ENCODE measurements around the gene PCDH15. TPM values are rescaled to one million over a fixed set of nuclear protein-coding genes. Genes with fewer than 3 reads are reported as not detected.

The PCDH15 gene
- total and polyA plus RNA-seq, 2 of the 13 experiments (the other 11 are each of a cell fraction or from before 2014, with no cell fraction given), result not detected

DNA sequence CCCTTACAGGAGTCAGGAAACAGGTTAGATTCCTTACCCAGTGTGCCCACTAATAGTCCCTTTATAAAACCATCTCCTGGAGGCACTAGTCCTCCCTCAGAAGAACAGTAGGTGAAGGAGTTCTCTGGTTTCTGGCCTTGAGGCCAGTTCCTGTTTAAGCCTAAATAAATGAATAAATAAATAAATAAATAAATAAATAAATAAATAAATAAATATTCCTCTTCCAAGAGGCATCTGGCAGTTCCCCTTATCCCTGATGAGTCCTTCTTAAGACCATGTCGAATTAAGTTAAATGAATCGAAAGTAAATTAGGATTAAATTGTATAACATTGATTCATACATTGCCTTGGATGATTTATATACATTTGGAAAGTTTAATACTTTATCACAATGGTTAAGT lies 223.3 kb downstream of the PCDH15 start:
- intact Hi-C loops (cut with micrococcal nuclease; ENCODE audit: unreplicated experiment), result no loop called here
- POLR2A ChIA-PET, result no interaction called here

More for the DNA sequence above, 223.3 kb downstream of the PCDH15 start:
- H3K36me3 ChIP-seq (replicated peaks in 1 of 2; ENCODE audit: control insufficient read depth in 1 of 2, insufficient read depth in 2 of 2, low read length in 2 of 2), result no peaks in the 10 kb centered on the region
- no TSS peak for BruUV-seq (replicated peaks)
- ATAC-seq (no peak), DNase-seq (ENCODE audit: low spot score) (no peak), FAIRE-seq (no peak)
- CTCF ChIA-PET (ENCODE audit: low intra/inter-chr PET ratio, low total read pairs), result no interaction called here
- H3K4me1 ChIP-seq (ENCODE audit: insufficient read depth, low read length), result no peaks in the 10 kb centered on the region
- TF ChIP-seq ZFAT (CRISPR knock-in tag; conservative IDR thresholded peaks at IDR 0.05) (no peak), ZNF766 (CRISPR knock-in tag; IDR thresholded peaks at IDR 0.05; ENCODE audit: borderline replicate concordance) (no peak), ZNF547 (CRISPR knock-in tag; IDR thresholded peaks at IDR 0.05) (no peak), BORCS8-MEF2B (CRISPR knock-in tag; IDR thresholded peaks at IDR 0.05) (no peak)
- TF ChIP-seq, protein P1, sequence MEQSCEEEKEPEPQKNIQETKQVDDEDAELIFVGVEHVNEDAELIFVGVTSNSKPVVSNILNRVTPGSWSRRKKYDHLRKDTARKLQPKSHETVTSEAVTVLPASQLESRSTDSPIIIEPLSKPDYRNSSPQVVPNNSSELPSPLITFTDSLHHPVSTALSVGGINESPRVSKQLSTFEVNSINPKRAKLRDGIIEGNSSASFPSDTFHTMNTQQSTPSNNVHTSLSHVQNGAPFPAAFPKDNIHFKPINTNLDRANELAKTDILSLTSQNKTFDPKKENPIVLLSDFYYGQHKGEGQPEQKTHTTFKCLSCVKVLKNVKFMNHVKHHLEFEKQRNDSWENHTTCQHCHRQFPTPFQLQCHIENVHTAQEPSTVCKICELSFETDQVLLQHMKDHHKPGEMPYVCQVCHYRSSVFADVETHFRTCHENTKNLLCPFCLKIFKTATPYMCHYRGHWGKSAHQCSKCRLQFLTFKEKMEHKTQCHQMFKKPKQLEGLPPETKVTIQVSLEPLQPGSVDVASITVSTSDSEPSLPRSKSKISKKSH (CRISPR knock-in tag; IDR thresholded peaks at IDR 0.05; ENCODE audit: borderline replicate concordance), result no peak
- TF ChIP-seq, protein P2, sequence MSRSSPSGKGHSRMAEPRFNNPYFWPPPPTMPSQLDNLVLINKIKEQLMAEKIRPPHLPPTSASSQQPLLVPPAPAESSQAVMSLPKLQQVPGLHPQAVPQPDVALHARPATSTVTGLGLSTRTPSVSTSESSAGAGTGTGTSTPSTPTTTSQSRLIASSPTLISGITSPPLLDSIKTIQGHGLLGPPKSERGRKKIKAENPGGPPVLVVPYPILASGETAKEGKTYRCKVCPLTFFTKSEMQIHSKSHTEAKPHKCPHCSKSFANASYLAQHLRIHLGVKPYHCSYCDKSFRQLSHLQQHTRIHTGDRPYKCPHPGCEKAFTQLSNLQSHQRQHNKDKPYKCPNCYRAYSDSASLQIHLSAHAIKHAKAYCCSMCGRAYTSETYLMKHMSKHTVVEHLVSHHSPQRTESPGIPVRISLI (CRISPR knock-in tag; IDR thresholded peaks at IDR 0.05; ENCODE audit: borderline replicate concordance), result no peak
- TF ChIP-seq, protein P3, sequence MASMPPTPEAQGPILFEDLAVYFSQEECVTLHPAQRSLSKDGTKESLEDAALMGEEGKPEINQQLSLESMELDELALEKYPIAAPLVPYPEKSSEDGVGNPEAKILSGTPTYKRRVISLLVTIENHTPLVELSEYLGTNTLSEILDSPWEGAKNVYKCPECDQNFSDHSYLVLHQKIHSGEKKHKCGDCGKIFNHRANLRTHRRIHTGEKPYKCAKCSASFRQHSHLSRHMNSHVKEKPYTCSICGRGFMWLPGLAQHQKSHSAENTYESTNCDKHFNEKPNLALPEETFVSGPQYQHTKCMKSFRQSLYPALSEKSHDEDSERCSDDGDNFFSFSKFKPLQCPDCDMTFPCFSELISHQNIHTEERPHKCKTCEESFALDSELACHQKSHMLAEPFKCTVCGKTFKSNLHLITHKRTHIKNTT (CRISPR knock-in tag; IDR thresholded peaks at IDR 0.05), result no peak
- TF ChIP-seq, protein P4, sequence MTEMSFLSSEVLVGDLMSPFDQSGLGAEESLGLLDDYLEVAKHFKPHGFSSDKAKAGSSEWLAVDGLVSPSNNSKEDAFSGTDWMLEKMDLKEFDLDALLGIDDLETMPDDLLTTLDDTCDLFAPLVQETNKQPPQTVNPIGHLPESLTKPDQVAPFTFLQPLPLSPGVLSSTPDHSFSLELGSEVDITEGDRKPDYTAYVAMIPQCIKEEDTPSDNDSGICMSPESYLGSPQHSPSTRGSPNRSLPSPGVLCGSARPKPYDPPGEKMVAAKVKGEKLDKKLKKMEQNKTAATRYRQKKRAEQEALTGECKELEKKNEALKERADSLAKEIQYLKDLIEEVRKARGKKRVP (CRISPR knock-in tag; IDR thresholded peaks at IDR 0.05), result no peak
- no peak overlapping the region for H3K9ac ChIP-seq (ENCODE audit: insufficient read depth, low read depth, low read length)
- H3K27me3 ChIP-seq (ENCODE audit: control insufficient read depth in 1 of 2, insufficient read depth in 2 of 2, low read length in 2 of 2), result 0 out of 5 replicates have a peak, but pooled peaks cover 0 to 1% of the 10 kb centered on the region in 2 experiments
- H2AFZ ChIP-seq (ENCODE audit: low read length), result no peak overlapping the region
- H3K27ac ChIP-seq (ENCODE audit: extremely low read length, insufficient read depth, low read length), result no peak overlapping the region
- in situ Hi-C loops (cut with HindIII; ENCODE audit: extremely low pct_ligation_motif_present, low pct_unique_long_range_greater_than_20kb), result no loop called here
- H3K4me2 ChIP-seq (ENCODE audit: low read depth, low read length), result no peak overlapping the region
- H4K20me1 ChIP-seq (ENCODE audit: insufficient read depth, low read length), result no peaks in the 10 kb centered on the region
- WGBS (ENCODE audit: low lambda C conversion rate), result 4% methylated on average over 2 of the region's 2 CpGs
- H3K4me3 ChIP-seq (replicated peaks in 1 of 3; ENCODE audit: insufficient read depth in 1 of 3, low read depth in 2 of 3, low read length in 3 of 3), result no peak overlapping the region
- no peaks in the 10 kb centered on the region for H3K79me2 ChIP-seq (ENCODE audit: insufficient read depth, low read length)
- H3K9me3 ChIP-seq (ENCODE audit: low read length), result no peaks in the 10 kb centered on the region

Data from HepG2 (cell line).